Hippocampal formation (tissue), 2 donors: ENCODE measurements around the gene TMCO4.

Experiments
- DNase-seq, 2 donors: peaks; one replicate each; lab custom pipeline; 2025; lab: John Stamatoyannopoulos, UW

Gene TMCO4

DNA sequence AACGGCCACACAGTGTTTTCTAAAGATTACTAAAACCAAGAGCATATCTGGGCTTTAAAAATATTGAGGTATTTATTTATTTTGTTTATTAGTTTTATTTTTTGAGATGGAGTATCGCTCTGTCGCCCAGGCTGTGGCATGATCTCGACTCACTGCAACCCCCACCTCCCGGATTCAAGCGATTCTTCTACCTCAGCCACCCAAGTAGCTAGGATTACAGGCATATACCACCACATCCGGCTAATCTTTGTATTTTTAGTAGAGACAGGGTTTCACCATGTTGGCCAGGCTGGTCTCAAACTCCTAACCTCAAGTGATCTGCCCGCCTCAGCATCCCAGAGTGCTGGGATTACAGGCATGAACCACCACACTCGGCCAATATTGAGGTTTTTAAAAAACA is 23.9 kb downstream of the TMCO4 start:
- DNase-seq = no peak

DNA sequence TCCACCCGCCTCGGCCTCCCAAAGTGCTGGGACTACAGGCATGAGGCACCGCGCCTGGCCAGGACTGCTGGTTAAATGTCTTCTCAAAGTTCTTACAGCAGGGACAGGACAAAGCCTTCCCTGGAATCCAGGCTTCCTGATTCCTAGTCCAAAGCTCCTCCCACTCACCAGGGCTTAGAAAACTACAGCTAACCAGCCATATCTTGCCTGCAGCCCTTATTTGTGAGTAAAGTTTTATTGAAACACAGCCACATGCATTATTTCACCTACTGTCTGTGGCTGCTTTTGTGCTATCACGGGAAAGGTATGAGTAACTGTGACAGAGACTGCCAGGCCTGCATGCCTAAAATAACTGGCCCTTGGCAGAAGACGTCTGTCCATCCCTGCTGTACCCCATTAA is 24.4 kb downstream of the TMCO4 start:
- no peak for DNase-seq

DNA sequence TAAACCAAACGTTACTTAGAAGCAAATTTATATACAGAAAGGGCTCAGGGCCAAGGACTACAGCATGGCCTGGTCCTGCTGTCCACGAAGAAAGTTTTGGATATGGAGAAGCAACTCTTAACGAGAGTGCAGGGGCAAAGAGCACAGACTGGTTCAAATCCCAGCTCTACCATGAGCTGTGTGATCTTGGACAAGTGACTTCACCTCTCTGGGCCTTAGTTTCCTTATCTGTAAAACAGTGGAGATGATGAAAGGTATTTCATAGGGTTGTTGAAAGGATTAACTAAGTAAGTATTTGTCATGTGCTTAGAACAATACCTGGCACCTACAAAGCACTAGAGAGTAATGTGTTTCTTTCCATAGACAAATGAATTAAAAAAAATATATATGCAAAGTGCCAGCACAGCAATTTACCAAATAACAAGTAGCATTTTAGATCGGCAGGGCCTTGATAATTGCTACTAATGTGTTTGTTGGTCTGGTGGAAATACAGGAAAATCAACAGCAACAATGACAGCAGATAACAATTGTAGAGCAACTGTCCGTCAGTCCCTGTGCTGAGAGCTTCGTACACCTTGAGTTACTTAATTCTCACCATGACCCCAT is 25.4 kb downstream of the TMCO4 start:
- no peak for DNase-seq

DNA sequence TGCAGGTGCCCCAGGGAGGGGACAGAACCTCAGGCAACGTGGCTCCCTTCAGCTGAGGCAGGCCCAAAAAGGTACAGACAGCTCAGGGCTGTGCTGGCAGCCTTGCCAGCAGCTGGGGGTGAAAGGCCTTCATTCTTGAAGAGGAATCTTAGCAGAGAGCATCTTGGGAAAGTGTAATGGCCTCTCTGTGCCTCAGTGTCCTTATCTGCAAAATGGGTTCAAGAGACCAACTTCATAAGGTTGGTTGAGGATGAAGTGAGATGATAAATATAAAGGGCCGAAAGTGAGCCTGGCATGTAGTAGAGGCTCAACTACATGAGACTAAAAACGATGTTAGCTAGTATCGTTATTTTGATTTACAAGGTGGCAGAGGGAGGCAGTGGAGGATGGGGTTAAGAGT is 26.2 kb downstream of the TMCO4 start:
- DNase-seq = no peak

DNA sequence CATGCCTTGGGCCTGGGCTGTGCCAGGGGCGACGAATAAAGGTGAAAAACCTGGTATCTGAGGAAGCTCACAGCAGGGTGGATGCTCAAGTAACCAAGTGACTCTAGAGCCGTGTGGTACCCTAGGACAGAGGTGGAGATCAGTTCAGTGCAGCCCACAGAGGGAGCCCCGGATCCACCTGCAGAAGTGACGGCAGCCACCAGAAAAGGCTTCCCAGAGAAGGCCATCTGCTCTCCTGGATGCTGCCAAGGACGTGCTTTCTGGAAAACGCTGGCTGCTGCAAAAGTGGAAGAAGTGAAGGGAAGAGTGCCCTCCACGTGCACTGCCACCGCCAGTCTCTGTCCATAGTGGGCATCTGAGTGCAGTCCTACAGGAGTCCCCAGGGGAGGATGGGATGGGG is 27.7 kb downstream of the TMCO4 start:
- DNase-seq = no peak

DNA sequence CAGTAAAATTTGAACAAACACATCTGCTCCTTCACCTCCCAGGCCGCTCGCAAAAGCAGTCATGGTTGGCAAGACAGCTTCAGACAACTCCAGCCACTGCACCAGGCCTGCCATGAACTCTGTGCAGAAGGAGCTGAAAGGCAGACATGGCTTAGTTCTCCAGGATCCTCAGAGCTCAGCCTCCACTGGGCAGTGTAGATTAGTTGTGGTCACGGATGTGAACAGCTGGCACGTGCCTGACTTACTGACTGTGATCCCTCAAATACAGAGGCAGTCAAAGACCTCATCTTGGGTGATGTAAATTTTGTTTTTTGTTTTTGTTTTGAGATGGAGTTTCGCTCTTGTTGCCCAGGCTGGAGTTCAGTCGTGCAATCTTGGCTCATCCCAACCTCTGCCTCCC is 28.4 kb downstream of the TMCO4 start:
- no peak for DNase-seq

DNA sequence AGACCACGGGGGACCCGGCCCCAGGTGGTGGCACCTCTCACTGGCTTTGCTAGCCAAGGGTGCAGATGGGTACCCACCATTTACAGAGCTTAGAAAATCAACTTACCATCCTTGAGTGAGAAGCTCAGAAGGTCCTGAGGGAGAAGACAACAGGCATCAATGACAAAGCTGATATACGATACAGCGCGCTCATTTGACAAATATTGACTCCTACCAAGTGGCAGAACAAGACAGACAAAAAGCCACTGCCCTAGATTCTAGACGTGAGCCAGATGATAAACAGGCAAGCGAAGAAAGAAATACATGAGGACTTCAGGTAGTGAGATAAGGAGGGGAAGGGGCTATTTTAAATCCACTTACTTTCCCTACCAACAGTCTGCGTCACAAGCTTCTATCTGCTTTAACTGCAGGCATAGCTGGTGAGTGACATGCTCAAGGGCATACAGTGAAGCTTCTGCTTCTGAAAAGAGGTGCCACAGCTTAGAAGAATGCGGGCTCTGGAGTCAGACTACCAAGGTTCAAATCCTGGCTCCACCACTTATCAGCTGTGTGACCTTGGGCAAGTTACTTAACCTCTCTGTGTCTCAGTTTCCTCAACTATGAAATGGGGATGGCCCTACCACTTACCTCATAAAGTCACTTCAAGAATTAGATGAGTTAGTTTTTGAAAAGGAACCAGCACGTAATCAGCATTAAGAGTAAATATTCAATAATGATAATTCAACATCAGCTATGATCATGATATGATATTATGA is 29.1 kb downstream of the TMCO4 start:
- DNase-seq = no peak

DNA sequence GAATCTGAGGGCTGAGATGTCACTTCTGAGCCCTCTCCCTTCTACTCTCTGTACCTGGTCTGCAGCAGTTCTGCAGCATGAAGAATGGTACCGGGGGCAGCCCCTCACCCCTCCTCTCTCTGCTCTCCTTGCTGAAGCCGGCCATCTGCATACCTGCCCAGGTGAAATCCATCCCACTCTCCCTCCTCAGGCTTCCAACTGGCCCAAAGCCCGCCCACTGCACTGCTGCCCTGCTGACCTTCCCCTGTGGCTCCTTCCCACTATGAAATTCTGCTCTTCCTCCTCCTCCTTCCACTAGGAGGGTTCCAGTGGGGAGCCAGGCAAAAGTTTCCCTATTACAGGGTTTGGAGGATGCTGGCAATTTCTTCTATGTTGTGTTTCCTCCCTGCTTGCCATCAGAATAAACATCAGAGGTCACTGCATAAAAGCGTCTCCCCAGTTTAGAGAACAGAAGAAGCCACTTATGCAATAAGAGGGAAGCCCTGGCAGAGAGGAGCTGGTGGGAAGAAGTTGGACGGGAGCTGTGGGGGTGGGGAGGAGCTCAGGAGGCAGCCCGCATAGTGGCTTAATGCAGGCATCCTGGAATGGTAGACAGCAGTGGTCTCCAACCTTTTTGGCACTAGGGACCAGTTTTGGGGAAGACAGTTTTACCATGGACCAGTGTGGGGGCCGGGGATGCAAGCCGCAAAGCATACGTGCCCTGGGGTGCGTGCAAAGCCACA is 30.3 kb downstream of the TMCO4 start:
- no peak for DNase-seq

DNA sequence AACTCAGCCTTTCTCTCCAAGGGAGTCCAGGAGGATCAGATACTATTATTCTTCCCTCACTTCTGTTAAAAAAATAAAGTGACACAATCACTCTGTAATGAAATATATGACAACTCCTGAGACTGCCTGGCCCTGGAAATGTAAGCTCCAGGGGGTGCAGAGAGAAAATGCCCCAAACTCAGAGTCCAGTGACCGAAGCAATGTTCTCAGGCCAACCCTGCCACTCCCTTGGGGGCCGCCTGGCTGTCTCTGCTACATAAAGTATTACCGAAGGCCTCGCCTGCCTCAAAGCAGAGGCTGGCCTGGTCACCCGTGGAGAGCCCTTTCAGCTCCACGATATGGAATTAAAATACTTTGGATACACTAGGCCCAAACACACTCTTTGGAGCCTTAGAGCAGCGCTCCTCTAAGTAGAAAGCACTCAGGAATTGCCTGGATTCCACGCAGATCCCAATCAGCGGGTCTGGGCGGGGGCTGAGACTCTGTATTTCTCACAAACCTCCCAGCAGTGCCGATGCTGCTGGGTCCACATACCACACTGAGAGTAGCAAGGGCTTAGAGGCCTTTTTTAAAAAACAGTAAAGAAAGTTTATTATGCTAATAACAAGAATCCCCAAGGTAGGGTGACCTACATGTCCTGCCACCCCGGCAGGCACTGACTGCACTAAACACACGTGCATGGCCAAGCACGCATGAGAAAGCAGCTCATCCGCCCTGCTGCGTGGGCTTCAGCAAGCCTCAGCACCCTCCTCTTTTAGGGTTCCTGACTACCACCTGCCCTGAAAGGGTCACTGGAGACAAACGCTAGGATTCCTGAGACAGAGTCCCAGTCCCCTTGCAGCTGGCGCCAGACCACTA is 31.1 kb downstream of the TMCO4 start:
- DNase-seq = no peak

DNA sequence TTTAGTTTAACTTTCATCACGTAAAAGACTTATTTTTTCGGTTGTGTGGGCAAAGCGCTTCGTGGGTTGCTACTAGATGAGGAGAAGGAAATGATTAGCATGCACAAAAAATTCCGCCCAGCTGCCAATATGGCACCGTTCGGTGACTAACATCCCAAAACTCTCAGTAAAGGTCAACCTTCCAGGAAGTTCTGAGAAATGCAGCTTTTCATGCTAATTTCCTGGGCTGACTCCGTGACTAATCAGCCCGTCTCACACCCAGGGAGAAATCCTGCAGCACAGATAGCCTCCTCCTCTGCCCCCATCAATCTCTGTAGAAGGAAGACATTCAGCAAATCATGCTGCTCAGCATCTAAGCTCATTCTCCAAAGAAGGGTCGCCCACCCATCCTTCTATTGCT is 34.1 kb downstream of the TMCO4 start:
- DNase-seq = no peak

DNA sequence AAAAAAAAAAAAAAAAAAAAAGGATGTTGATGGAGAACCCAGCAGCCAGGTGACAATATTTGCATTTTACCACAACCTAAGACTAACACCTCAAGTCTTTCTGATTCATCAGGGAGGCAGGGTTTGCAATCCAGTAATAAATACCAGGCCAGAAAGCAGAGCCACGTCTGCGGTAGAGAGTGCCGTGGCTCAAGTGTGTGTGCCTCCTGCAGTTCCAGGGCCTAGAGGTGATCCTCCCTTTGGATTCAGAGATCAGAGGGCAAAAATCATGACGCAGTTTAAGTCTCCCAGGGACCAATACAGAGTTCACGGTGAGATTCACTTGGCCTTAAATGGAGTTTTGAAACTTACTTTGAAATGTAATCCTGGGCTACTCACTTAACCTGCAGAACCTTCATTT is 34.9 kb downstream of the TMCO4 start:
- DNase-seq = no peak

DNA sequence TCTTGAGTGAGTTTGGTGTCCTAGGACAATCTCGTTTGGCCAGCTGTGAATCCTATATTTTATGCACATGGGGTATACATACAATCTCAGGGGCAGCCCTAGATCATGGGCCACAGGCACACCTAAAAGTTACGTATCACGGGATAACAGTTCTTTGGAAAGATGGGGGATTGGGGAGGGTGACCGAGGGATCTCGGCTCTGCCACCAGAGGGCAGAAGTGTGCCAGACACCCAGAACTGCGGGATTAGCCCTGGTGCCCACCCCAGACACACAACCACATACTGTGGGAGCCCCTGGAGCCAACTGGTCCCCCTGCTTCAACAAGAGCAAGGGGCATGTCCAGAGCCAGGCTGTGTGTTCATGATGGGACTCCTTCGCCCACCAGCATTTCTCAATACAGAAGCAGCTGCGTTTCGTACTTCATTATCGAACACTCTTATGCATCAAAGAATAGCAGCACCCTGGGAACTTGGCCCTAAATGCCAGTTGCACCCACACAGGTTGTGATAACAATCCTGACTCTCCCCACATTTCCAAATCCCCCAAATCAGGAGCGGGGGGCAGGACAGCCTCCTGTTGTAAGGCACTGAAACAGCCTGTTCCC is 37.4 kb downstream of the TMCO4 start:
- no peak for DNase-seq

DNA sequence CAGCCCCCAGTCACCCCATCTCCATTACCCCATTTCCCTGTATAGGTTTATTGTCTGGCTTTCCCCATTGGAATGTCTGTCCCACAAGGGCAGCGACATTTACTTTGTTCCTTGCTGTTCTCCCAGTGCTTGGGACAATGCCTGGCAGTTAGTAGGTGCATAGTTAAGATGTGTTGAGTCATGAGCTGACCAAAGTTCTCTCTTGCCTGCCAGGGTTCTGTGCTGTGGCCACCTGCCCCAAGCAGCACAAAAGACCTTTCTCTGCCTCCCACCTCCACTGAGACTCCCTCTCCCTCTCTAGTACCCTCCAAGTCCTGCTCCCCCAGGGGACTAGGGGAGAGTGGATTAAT is 40.0 kb downstream of the TMCO4 start:
- DNase-seq = no peak

DNA sequence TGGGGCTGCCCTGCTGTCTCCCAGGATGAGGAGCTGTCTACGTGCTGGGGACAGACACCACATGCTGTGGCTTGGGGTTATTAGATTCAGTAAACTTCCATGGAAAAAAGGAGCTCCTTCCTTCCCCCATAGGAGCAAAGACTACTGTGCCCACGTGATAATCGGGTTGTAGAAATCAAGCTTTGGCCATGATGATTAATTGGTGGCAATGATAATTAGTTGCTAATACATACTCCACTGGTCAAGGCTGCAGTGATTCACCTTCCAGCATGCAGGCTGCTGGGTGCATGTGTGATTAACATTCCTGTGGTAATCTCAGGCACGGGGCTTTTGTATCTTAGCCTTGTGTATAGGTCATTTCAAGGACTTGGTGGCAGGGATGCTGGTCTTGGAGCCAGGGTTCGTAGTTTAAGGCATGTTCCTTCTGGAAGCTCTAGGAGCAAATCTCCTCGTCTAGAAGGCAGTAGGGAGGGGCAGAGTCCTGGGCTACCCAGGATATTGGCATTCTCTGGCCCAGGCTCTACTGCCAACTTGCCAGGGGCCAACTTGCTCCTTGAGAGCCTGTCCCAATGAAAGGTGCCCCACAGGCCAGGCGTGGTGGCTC is 41.4 kb downstream of the TMCO4 start:
- no peak for DNase-seq

DNA sequence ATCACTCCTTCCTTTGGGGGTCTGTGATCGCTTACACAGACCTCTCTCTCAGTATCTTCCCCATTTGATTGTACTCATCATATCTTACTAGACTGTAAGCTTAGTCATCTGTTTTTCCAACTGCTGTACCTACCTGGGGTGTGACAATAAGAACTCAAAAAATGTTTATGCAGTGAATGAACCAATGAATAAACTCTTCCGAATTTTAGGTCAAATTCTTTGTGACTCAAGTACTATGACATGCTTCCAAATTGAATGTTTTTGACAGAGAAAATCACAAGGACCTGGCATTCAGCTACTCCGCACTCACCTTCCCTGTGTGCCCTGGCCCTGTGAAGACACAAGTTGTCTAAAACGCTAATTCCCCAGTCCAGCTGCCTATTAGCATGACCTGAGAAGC is 42.1 kb downstream of the TMCO4 start:
- DNase-seq = no peak

DNA sequence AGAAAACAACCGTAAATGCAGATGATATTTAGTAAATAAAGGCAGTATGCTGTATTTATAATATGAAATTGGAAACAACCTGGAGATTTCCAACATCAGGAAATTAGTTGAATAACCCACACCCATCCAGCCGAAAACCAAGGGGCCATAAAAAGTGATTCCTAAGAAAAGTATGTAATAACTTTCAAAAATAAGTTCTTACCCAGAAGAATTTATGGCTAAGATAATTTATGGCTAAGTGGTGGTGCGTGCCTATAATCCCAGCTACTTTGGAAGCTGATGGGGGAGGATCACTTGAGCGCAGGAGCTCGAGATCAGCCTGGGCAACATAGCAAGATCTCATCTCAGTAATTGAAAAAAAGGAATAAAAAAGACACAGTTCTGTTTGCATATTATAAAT is 43.2 kb downstream of the TMCO4 start:
- no peak for DNase-seq

DNA sequence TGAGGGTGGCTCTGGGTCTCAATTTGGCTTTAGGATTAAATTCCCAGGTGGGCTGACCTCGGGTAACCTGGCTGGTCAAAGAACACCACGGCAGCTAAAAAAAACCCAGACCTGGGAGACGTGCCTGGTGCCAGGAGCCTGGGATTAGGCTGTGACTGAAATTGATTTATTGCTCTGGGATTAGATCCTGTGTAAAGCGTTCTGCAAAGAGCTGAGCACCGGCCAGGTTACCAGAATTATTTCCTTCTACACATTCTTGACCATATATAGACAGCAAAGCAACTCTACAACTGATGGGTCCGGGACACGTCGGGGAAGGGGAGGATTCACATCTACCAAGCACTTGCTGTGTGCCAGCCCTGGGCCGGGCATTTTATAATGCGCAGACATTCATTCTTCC is 45.2 kb downstream of the TMCO4 start:
- DNase-seq = no peak

DNA sequence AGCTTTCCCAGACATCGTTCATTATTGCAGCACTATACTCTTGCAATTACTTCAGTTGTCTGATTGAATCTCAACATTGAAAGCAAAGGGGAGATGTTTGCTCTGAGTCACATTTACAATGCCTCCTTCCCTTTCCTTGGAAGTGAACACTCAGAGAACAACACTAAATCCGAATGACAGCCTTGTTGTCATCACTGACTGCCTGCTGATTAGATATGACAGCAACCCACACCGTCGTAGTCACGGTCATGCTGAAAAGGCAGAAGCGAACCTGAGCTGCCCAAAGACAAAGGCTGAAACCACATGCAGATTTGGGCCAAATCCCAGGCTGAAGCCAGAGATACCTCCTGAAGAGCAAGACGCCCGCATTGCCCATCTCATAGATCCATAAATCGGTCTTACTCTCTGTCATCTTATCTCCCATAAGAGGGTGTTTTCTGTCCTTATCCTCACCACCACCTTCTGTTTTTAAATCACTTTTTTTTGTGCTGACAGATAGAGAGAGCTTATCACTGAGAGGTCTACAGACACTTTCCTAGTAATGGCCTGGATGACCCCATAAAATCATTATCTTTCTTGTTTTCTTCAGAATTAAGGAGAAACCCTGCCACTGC is 47.5 kb downstream of the TMCO4 start:
- no peak for DNase-seq

DNA sequence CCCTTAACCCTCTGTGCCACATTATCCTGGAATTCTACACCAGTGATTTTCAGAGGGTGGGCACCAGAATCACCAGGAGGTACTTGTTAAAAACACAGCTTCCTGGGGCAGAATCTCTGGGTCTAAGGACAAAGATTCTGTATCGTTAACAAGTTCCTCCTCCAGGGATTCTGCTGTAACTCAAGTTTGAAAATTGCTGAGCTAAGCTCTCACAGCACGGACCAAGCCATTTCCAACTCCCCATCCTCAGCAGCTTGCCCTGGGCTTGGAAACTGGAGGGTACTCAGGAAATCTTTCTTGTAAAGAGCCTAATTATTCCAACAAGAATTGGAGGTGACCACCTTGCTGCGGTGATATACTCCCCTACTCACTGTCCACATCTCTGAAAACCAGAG is 48.8 kb downstream of the TMCO4 start:
- no peak for DNase-seq

DNA sequence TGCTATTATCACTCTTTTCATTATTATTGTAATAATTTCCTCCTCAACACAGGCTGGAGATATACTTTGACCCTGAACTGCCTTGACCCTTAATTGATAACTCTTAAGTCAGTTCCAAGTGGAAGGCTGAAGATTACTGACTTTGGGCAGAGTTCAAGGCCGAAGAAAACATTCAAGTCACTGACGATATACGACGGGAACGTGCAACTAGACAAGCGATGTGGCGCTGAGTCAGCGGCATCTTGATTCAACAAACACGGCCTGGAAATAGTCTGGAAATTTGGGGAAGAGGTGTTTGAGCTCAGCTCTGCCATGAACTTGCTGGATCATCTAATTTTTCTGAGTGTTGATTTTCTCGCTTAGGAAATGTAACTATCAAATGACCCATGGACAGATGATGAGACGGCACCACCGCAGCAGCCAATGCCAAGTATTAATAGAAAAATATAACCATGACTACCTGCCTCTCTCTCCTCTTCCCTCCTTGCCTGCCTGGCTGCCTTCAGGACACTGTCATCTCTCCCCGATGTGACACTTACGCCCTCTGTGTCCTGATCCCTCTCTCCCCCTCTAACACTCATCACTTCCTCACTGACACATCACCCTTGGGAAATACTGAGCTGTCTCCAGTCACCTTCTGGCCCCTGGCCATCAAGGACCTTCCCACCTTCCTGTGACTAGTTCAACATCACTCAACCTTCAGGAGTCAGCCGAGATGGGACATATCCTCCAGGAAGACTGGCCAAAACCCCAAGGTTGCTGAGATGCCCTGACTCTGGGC is 49.4 kb downstream of the TMCO4 start:
- DNase-seq = no peak
